DMS153 treated with DMSO at 0.1 percent for 48 hours (cell line): Measurements from ENCODE around the gene ZDHHC19.

ENCODE experiments used
- DNase-seq: peaks from one replicate; lab custom pipeline; 2025; ENCODE audit not compliant: unreplicated experiment; lab: John Stamatoyannopoulos, UW

ZDHHC19 gene

DNA sequence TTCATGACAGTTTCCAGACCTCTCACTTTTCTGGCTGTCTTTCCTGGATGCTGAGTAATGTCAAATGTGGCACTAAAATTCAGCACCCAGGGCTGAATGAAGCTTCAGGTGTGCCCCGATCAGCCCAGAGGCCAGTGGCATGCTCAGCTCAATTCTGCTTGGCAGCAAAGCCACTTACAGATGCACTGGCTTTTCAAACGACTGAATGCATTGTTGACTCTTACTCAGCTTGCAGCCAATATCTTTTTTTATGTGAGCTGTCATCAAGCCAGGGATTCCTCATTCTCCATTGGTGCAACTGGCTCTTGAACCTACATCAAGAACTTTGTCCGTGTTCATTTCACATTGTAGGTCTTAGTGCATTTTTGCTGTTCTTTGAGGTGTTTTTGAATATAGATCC lies 60.7 kb downstream of the ZDHHC19 start:
- no peak for DNase-seq

DNA sequence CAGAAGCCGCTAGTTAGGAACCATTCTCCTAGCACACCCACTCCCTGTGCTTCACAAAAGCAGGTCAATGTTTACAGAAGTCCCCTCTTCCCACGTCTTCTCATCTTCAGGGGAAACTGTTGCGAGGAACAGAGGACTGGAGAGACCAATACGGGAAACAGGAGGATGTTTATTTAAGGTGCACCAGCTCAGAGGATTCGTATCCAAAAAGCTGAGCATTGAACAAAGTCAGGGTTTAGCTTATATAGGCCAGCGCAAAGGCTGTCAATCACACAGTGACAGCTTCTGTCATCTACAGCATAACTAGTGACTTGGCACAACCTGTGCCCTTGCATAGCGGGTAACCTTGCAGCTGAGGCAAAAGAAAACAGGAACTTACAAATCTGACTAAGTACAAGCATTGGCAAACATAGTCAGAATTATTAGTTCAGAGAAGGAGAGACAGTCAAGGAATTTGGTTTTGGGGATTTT lies 61.3 kb downstream of the ZDHHC19 start:
- no peak for DNase-seq

DNA sequence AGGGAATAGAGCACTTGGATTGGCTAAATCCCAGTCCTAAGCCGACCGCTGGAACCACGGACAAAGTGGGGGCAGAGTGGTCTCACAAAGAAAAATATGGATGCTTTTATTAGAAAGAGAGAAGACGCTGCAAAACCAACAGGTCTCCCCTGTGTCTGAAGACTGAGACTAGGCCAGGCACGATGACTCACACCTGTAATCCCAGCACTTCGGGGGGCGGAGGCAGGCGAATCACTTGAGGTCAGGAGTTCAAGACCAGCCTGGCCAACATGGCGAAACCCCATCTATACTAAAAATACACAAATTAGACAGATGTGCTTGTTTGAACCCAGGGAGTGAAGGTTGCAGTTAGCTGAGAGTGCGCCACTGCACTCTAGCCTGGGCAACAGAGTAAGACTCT lies 61.8 kb downstream of the ZDHHC19 start:
- DNase-seq, result no peak
